ENCODE data around the gene XCR1.
"Not testable (repeated sequence)": the region's sequence is repeated elsewhere in the genome, so short reads cannot be mapped to it uniquely, and the experiment has no call there.

XCR1 gene

GRCh38 chr3:46038916-46039315 lies 11.6 kb upstream of the XCR1 start:
- no peak for DNase-seq (ENCODE audit: low spot score)

- DNase-seq (ENCODE audit: low spot score): not testable (repeated sequence)
Measured at GRCh38 chr3:46038071-46038470, 10.8 kb upstream of the XCR1 start.

- DNase-seq (ENCODE audit: low spot score): no peak
Measured at GRCh38 chr3:46036191-46036590, 8.9 kb upstream of the XCR1 start.

- DNase-seq (ENCODE audit: low spot score): no peak
Measured at GRCh38 chr3:46031747-46032146, 4.5 kb upstream of the XCR1 start.

GRCh38 chr3:46031269-46031668 lies 4.0 kb upstream of the XCR1 start:
- DNase-seq (ENCODE audit: low spot score): no peak

- no peak for DNase-seq (ENCODE audit: low spot score)
Measured at GRCh38 chr3:46030626-46031025, 3.3 kb upstream of the XCR1 start.

- DNase-seq (ENCODE audit: low spot score): no peak
Measured at GRCh38 chr3:46029953-46030543, 2.8 kb upstream of the XCR1 start.

- no peak for DNase-seq (ENCODE audit: low spot score)
Measured at GRCh38 chr3:46027736-46028397, 584 bp upstream of the XCR1 start.

GRCh38 chr3:46025139-46025538 lies 2.1 kb downstream of the XCR1 start:
- DNase-seq (ENCODE audit: low spot score): no peak

GRCh38 chr3:46024131-46024530 lies 3.2 kb downstream of the XCR1 start:
- DNase-seq (ENCODE audit: low spot score): no peak

- DNase-seq (ENCODE audit: low spot score): no peak
Measured at GRCh38 chr3:46022909-46023785, 4.1 kb downstream of the XCR1 start.

GRCh38 chr3:46021516-46021915 lies 5.8 kb downstream of the XCR1 start:
- no peak for DNase-seq (ENCODE audit: low spot score)

GRCh38 chr3:46020766-46021510 lies 6.3 kb downstream of the XCR1 start:
- no peak for DNase-seq (ENCODE audit: low spot score)

GRCh38 chr3:46019707-46020106 lies 7.6 kb downstream of the XCR1 start:
- no peak for DNase-seq (ENCODE audit: low spot score)

GRCh38 chr3:46017720-46018119 lies 9.6 kb downstream of the XCR1 start:
- peak; percentile 32 for DNase-seq (ENCODE audit: low spot score)

- no peak for DNase-seq (ENCODE audit: low spot score)
Measured at GRCh38 chr3:46013316-46014094, 13.8 kb downstream of the XCR1 start.

- DNase-seq (ENCODE audit: low spot score): no peak
Measured at GRCh38 chr3:46012246-46012645, 15.0 kb downstream of the XCR1 start.

- DNase-seq (ENCODE audit: low spot score): no peak
Measured at GRCh38 chr3:46010519-46011113, 16.7 kb downstream of the XCR1 start.

- no peak for DNase-seq (ENCODE audit: low spot score)
Measured at GRCh38 chr3:46008058-46008457, 19.2 kb downstream of the XCR1 start.

- no peak for DNase-seq (ENCODE audit: low spot score)
Measured at GRCh38 chr3:46007280-46007679, 20.0 kb downstream of the XCR1 start.

All from GM03348 (cell line).